Activated CD4-positive, alpha-beta T cell treated with anti-CD3 and anti-CD28 coated beads for 36 hours (primary cell): ENCODE results near the gene KIF19. TPM values are rescaled to one million over a fixed set of nuclear protein-coding genes. Genes with fewer than 3 reads are reported as not detected.

Experiments
- ATAC-seq: fragments of 200-7000 bp; cut with Tn5 transposase; one replicate; pipeline ENCODE4 v1.10.0; 2021; ENCODE audit warnings: mild to moderate bottlenecking, moderate library complexity
- CTCF ChIA-PET: fragments of 350-600 bp; sonication (Branson Sonifier 250); formaldehyde crosslinking; loops from one replicate; lab custom pipeline; 2021; ENCODE audit warnings: antibody characterized with exemption; lab: Charles Lee
- POLR2A ChIA-PET: fragments of 350-600 bp; sonication (Branson Sonifier 250); formaldehyde crosslinking; loops from one replicate; lab custom pipeline; 2021; ENCODE audit warnings: antibody characterized with exemption, inconsistent platforms; lab: Charles Lee
- DNase-seq: peaks from one replicate; pipeline ENCODE4 v3.0.0-alpha.2; 2020
- H3K27ac Mint-ChIP-seq: one replicate; pipeline ENCODE4 v1.8.0; 2021; ENCODE audit warnings: mixed read lengths
- H3K27me3 Mint-ChIP-seq: one replicate; pipeline ENCODE4 v1.8.0; 2021; ENCODE audit warnings: mixed read lengths
- H3K36me3 Mint-ChIP-seq: one replicate; pipeline ENCODE4 v1.8.0; 2021; ENCODE audit warnings: low read depth, mixed read lengths
- H3K4me1 Mint-ChIP-seq: one replicate; pipeline ENCODE4 v1.8.0; 2021; ENCODE audit warnings: mixed read lengths
- H3K4me3 Mint-ChIP-seq: one replicate; pipeline ENCODE4 v1.8.0; 2021; ENCODE audit warnings: mild to moderate bottlenecking, moderate library complexity, mixed read lengths
- H3K9me3 Mint-ChIP-seq: one replicate; pipeline ENCODE4 v1.8.0; 2021; ENCODE audit warnings: low read depth, mixed read lengths
- intact Hi-C, 2 experiments: fragments of 100-400 bp; cut with DNase I in 1 of 2; cut with micrococcal nuclease in 1 of 2; formaldehyde crosslinking; loops; one replicate each; pipeline versions ENCODE4 v1.14.2 to v1.15.1; 2022 to 2024; cut with DNase I, micrococcal nuclease
- total RNA-seq, 2 experiments: library from RNA; stranded (reverse); gene quantifications; one replicate each; pipeline ENCODE4 v1.2.3, GENCODE V29; 2021

The KIF19 gene
- total RNA-seq, 2 experiments from 2014 or later: 0.11 TPM; not detected in 1

GRCh38 chr17:74389084-74389753 is 63.2 kb downstream of the KIF19 start:
- intact Hi-C loops: no loop called here
- Mint-ChIP-seq H3K4me1 (no peaks in the 10 kb centered on the region), H3K36me3 (no peaks in the 10 kb centered on the region), H3K27ac (no peak overlapping the region), H3K4me3 (no peak overlapping the region), H3K27me3 (no peaks in the 10 kb centered on the region), H3K9me3 (no peaks in the 10 kb centered on the region)
- CTCF ChIA-PET: interaction anchor here (0.9 to 1.1 kb wide), 2 partner anchors 10 to 37 kb away, joined by 3 to 4 read pairs; no protein-coding TSS in a partner anchor
- no peak for DNase-seq
- POLR2A ChIA-PET: no interaction called here
- no peak for ATAC-seq

GRCh38 chr17:74389937-74390679 is 64.1 kb downstream of the KIF19 start:
- intact Hi-C loops: no loop called here
- POLR2A ChIA-PET: no interaction called here

GRCh38 chr17:74390680-74391653 is 64.9 kb downstream of the KIF19 start:
- ATAC-seq (no peak), DNase-seq (no peak)
- no peak overlapping the region for H3K27ac Mint-ChIP-seq
- ChIA-PET POLR2A (no interaction called here), CTCF (interaction anchor here (1.1 to 1.5 kb wide), 4 partner anchors 22 to 70 kb away, joined by 3 to 5 read pairs (median 3); no protein-coding TSS in a partner anchor)
- H3K4me1 Mint-ChIP-seq: no peaks in the 10 kb centered on the region
- no peaks in the 10 kb centered on the region for H3K27me3 Mint-ChIP-seq
- H3K4me3 Mint-ChIP-seq: no peak overlapping the region
- no peaks in the 10 kb centered on the region for H3K36me3 Mint-ChIP-seq
- intact Hi-C loops: no loop called here
- H3K9me3 Mint-ChIP-seq: no peaks in the 10 kb centered on the region

More at GRCh38 chr17:74389937-74390679, 64.1 kb downstream of the KIF19 start:
- Mint-ChIP-seq H3K9me3 (no peaks in the 10 kb centered on the region), H3K36me3 (no peaks in the 10 kb centered on the region), H3K27ac (no peak overlapping the region), H3K4me1 (no peaks in the 10 kb centered on the region), H3K4me3 (no peak overlapping the region), H3K27me3 (no peaks in the 10 kb centered on the region)
- DNase-seq: no peak
- CTCF ChIA-PET: interaction anchor here (1.1 to 1.5 kb wide), 3 partner anchors 21 to 64 kb away, joined by 3 to 5 read pairs (median 3); no protein-coding TSS in a partner anchor
- no peak for ATAC-seq

GRCh38 chr17:74391771-74392170 is 65.7 kb downstream of the KIF19 start:
- Mint-ChIP-seq H3K27me3 (no peaks in the 10 kb centered on the region), H3K9me3 (no peaks in the 10 kb centered on the region), H3K36me3 (no peaks in the 10 kb centered on the region), H3K4me3 (no peak overlapping the region), H3K27ac (no peak overlapping the region), H3K4me1 (no peaks in the 10 kb centered on the region)
- ATAC-seq (no peak), DNase-seq (no peak)
- ChIA-PET CTCF (interaction anchor here (1.3 to 1.5 kb wide), 2 partner anchors 28 to 69 kb away, joined by 3 to 5 read pairs; no protein-coding TSS in a partner anchor), POLR2A (no interaction called here)
- intact Hi-C loops: no loop called here

GRCh38 chr17:74392848-74393247 is 66.8 kb downstream of the KIF19 start:
- Mint-ChIP-seq H3K9me3 (no peaks in the 10 kb centered on the region), H3K36me3 (no peaks in the 10 kb centered on the region), H3K27me3 (no peaks in the 10 kb centered on the region), H3K4me3 (no peak overlapping the region), H3K4me1 (no peaks in the 10 kb centered on the region), H3K27ac (no peak overlapping the region)
- intact Hi-C loops: no loop called here
- CTCF ChIA-PET: interaction anchor here (1.3 to 2.5 kb wide), 2 partner anchors 13 to 57 kb away, joined by 3 to 9 read pairs; no protein-coding TSS in a partner anchor
- no peak for ATAC-seq
- POLR2A ChIA-PET: no interaction called here
- no peak for DNase-seq

GRCh38 chr17:74393346-74393942 is 67.4 kb downstream of the KIF19 start:
- DNase-seq (no peak), ATAC-seq (no peak)
- CTCF ChIA-PET: interaction anchor here (1.0 to 2.5 kb wide), 4 partner anchors 12 to 63 kb away, joined by 3 to 9 read pairs (median 4); no protein-coding TSS in a partner anchor
- Mint-ChIP-seq H3K9me3 (no peaks in the 10 kb centered on the region), H3K4me3 (no peak overlapping the region), H3K4me1 (no peaks in the 10 kb centered on the region), H3K27me3 (no peaks in the 10 kb centered on the region), H3K36me3 (no peaks in the 10 kb centered on the region), H3K27ac (no peak overlapping the region)
- POLR2A ChIA-PET: no interaction called here
- intact Hi-C loops: no loop called here

GRCh38 chr17:74394275-74394950 is 68.4 kb downstream of the KIF19 start:
- POLR2A ChIA-PET: no interaction called here
- CTCF ChIA-PET: interaction anchor here (0.6 to 2.5 kb wide), 4 partner anchors 11 to 86 kb away, joined by 3 to 9 read pairs (median 4); no protein-coding TSS in a partner anchor
- Mint-ChIP-seq H3K4me3 (no peak overlapping the region), H3K4me1 (no peaks in the 10 kb centered on the region), H3K27ac (no peak overlapping the region), H3K27me3 (no peaks in the 10 kb centered on the region), H3K9me3 (no peaks in the 10 kb centered on the region), H3K36me3 (no peaks in the 10 kb centered on the region)
- no peak for DNase-seq
- intact Hi-C loops: no loop called here
- ATAC-seq: no peak

GRCh38 chr17:74394977-74395376 is 69.0 kb downstream of the KIF19 start:
- H3K36me3 Mint-ChIP-seq: no peaks in the 10 kb centered on the region
- no peak for DNase-seq
- no peaks in the 10 kb centered on the region for H3K27me3 Mint-ChIP-seq
- intact Hi-C loops: no loop called here
- H3K27ac Mint-ChIP-seq: no peak overlapping the region
- no peaks in the 10 kb centered on the region for H3K4me1 Mint-ChIP-seq
- ChIA-PET POLR2A (no interaction called here), CTCF (interaction anchor here (1.8 to 2.5 kb wide), 2 partner anchors 10 to 15 kb away, joined by 5 to 9 read pairs; no protein-coding TSS in a partner anchor)
- no peak for ATAC-seq
- no peak overlapping the region for H3K4me3 Mint-ChIP-seq
- H3K9me3 Mint-ChIP-seq: no peaks in the 10 kb centered on the region

GRCh38 chr17:74396567-74396966 is 70.5 kb downstream of the KIF19 start:
- no peaks in the 10 kb centered on the region for H3K36me3 Mint-ChIP-seq
- intact Hi-C loops: no loop called here
- H3K9me3 Mint-ChIP-seq: no peaks in the 10 kb centered on the region
- no peak overlapping the region for H3K27ac Mint-ChIP-seq
- ChIA-PET CTCF (interaction anchor here (0.8 kb wide), 1 partner anchor 17 kb away, joined by 3 read pairs; no protein-coding TSS in a partner anchor), POLR2A (interaction anchor here (0.7 kb wide), 1 partner anchor 68 kb away, joined by 4 read pairs; no protein-coding TSS in a partner anchor)
- H3K4me1 Mint-ChIP-seq: no peaks in the 10 kb centered on the region
- H3K4me3 Mint-ChIP-seq: no peak overlapping the region
- no peaks in the 10 kb centered on the region for H3K27me3 Mint-ChIP-seq
- ATAC-seq: no peak
- DNase-seq: no peak

GRCh38 chr17:74402048-74402447 is 76.0 kb downstream of the KIF19 start:
- Mint-ChIP-seq H3K27ac (no peak overlapping the region), H3K27me3 (no peaks in the 10 kb centered on the region), H3K36me3 (no peaks in the 10 kb centered on the region), H3K4me3 (no peak overlapping the region), H3K4me1 (no peaks in the 10 kb centered on the region), H3K9me3 (no peaks in the 10 kb centered on the region)
- intact Hi-C loops: no loop called here
- CTCF ChIA-PET: interaction anchor here (0.5 to 0.8 kb wide), 3 partner anchors 21 to 155 kb away, joined by 3 read pairs; no protein-coding TSS in a partner anchor
- DNase-seq (no peak), ATAC-seq (no peak)
- POLR2A ChIA-PET: interaction anchor here (0.6 kb wide), 1 partner anchor 382 kb away, joined by 10 read pairs; no protein-coding TSS in a partner anchor
